Endothelial cell of umbilical vein (primary cell): ENCODE data around the gene CPT1A.

Source experiments
- EZH2 ChIP-seq: IDR thresholded peaks from 2 replicates; pipeline ENCODE4 v1.6.1; 2012; ENCODE audit warnings: borderline replicate concordance, low read depth, mild to moderate bottlenecking, moderate library complexity, low read length, inconsistent platforms; ENCODE audit not compliant: severe bottlenecking
- POLR2A ChIP-seq: IDR thresholded peaks from 2 replicates; pipeline ENCODE4 v1.6.1; 2012; ENCODE audit warnings: low read depth, mild to moderate bottlenecking, control low read depth, low read length
- TF ChIP-seq, protein P1 (sequence below), 2 donors: IDR thresholded peaks; 1 replicate in 1 of 2; 2 replicates in 1 of 2; pipeline ENCODE4 v1.5.1; 2011; ENCODE audit warnings: low read length in 2 of 2, mild to moderate bottlenecking in 2 of 2, moderate library complexity in 2 of 2, control low read depth in 1 of 2, inconsistent platforms in 1 of 2, low read depth in 1 of 2; ENCODE audit not compliant: insufficient read depth in 1 of 2; ENCODE audit errors: extremely low read depth in 1 of 2

GRCh38 chr11:68844801-68845200 is 3.1 kb upstream of the CPT1A start:
- no peak for TF ChIP-seq POLR2A
- TF ChIP-seq EZH2 = no peak
- TF ChIP-seq, protein P1, sequence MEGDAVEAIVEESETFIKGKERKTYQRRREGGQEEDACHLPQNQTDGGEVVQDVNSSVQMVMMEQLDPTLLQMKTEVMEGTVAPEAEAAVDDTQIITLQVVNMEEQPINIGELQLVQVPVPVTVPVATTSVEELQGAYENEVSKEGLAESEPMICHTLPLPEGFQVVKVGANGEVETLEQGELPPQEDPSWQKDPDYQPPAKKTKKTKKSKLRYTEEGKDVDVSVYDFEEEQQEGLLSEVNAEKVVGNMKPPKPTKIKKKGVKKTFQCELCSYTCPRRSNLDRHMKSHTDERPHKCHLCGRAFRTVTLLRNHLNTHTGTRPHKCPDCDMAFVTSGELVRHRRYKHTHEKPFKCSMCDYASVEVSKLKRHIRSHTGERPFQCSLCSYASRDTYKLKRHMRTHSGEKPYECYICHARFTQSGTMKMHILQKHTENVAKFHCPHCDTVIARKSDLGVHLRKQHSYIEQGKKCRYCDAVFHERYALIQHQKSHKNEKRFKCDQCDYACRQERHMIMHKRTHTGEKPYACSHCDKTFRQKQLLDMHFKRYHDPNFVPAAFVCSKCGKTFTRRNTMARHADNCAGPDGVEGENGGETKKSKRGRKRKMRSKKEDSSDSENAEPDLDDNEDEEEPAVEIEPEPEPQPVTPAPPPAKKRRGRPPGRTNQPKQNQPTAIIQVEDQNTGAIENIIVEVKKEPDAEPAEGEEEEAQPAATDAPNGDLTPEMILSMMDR (IDR thresholded peaks at IDR 0.05; ENCODE audit: extremely low read depth in 1 of 2, insufficient read depth in 1 of 2, low read depth in 1 of 2, low read length in 2 of 2) = no peak
